Hepatocyte (in vitro differentiated cells): Measurements from ENCODE around the gene CNPY4. TPM values are rescaled to one million over a fixed set of nuclear protein-coding genes. Genes with fewer than 3 reads are reported as not detected.

Source experiments
- DNase-seq: peaks from one replicate; pipeline ENCODE4 v3.0.0-alpha.2; 2016; ENCODE audit warnings: low spot score
- H2AFZ ChIP-seq: fragments of 200-600 bp; sonication (generic); 2 replicates; pipeline ENCODE4 v1.6.0; 2016; ENCODE audit warnings: antibody characterized with exemption, mild to moderate bottlenecking
- H3K27ac ChIP-seq: fragments of 200-600 bp; sonication (generic); 2 replicates; pipeline ENCODE4 v1.5.1; 2016; ENCODE audit warnings: mild to moderate bottlenecking
- H3K27me3 ChIP-seq: fragments of 200-600 bp; sonication (generic); 2 replicates; pipeline ENCODE4 v1.6.1; 2016
- H3K36me3 ChIP-seq: fragments of 200-600 bp; sonication (generic); replicated peaks from 2 replicates; pipeline ENCODE4 v1.5.1; 2016; ENCODE audit warnings: low read depth; ENCODE audit not compliant: insufficient read depth
- H3K4me1 ChIP-seq: fragments of 200-600 bp; sonication (generic); 2 replicates; pipeline ENCODE4 v1.5.1; 2016; ENCODE audit warnings: mild to moderate bottlenecking, moderate library complexity; ENCODE audit not compliant: insufficient read depth
- H3K4me2 ChIP-seq: fragments of 200-600 bp; sonication (generic); 2 replicates; pipeline ENCODE4 v1.6.0; 2016
- H3K4me3 ChIP-seq: fragments of 200-600 bp; sonication (generic); 2 replicates; pipeline ENCODE4 v1.5.1; 2016; ENCODE audit warnings: mild to moderate bottlenecking
- H3K79me2 ChIP-seq: fragments of 200-600 bp; sonication (generic); 2 replicates; pipeline ENCODE4 v1.6.0; 2017; ENCODE audit warnings: mild to moderate bottlenecking
- H3K9me2 ChIP-seq: fragments of 200-600 bp; sonication (generic); replicated peaks from 2 replicates; pipeline ENCODE4 v1.6.0; 2017; ENCODE audit warnings: mild to moderate bottlenecking; ENCODE audit not compliant: insufficient read depth
- H3K9me3 ChIP-seq: fragments of 200-600 bp; sonication (generic); 2 replicates; pipeline ENCODE4 v1.5.1; 2016; ENCODE audit warnings: low read depth, mild to moderate bottlenecking
- H4K20me1 ChIP-seq: fragments of 200-600 bp; sonication (generic); 2 replicates; pipeline ENCODE4 v1.6.0; 2016; ENCODE audit warnings: mild to moderate bottlenecking; ENCODE audit not compliant: insufficient read depth, poor library complexity, severe bottlenecking
- CTCF ChIP-seq: fragments of 200-600 bp; sonication (generic); IDR thresholded peaks from 2 replicates; pipeline ENCODE4 v1.5.1; 2016; ENCODE audit warnings: antibody characterized with exemption, mild to moderate bottlenecking; ENCODE audit not compliant: poor library complexity
- EZH2 ChIP-seq: fragments of 200-600 bp; sonication (generic); IDR thresholded peaks from 2 replicates; pipeline ENCODE4 v1.6.1; 2016; ENCODE audit warnings: antibody characterized with exemption, mild to moderate bottlenecking, borderline replicate concordance
- EZH2phosphoT487 ChIP-seq: fragments of 200-600 bp; sonication (generic); IDR thresholded peaks from one replicate; pipeline ENCODE4 v1.6.1; 2018; ENCODE audit warnings: antibody characterized with exemption, mild to moderate bottlenecking, low read depth, moderate library complexity; ENCODE audit not compliant: unreplicated experiment, severe bottlenecking
- WGBS: methylation state at CpG from one replicate; pipeline ENCODE4 v1.1.6; 2016; ENCODE audit warnings: low lambda C conversion rate; ENCODE audit errors: missing lambda C conversion rate; 5-methylcytosine and 5-hydroxymethylcytosine counted together
- polyA plus RNA-seq: library from polyadenylated mRNA; unstranded; fragments of >200 nt; fragmentation: Nextera tagmentation; extraction: Ambion mirVana; gene quantifications from 2 replicates; pipeline ENCODE4 v1.2.1, GENCODE V29; 2016
- total RNA-seq: library from RNA; depleted of rRNA; stranded (reverse); fragments of >200 nt; gene quantifications from 2 replicates; pipeline ENCODE4 v1.2.3, GENCODE V29; 2014

CNPY4 gene
- total and polyA plus RNA-seq, 2 experiments from 2014 or later: 27.4 to 28.1 TPM

DNA sequence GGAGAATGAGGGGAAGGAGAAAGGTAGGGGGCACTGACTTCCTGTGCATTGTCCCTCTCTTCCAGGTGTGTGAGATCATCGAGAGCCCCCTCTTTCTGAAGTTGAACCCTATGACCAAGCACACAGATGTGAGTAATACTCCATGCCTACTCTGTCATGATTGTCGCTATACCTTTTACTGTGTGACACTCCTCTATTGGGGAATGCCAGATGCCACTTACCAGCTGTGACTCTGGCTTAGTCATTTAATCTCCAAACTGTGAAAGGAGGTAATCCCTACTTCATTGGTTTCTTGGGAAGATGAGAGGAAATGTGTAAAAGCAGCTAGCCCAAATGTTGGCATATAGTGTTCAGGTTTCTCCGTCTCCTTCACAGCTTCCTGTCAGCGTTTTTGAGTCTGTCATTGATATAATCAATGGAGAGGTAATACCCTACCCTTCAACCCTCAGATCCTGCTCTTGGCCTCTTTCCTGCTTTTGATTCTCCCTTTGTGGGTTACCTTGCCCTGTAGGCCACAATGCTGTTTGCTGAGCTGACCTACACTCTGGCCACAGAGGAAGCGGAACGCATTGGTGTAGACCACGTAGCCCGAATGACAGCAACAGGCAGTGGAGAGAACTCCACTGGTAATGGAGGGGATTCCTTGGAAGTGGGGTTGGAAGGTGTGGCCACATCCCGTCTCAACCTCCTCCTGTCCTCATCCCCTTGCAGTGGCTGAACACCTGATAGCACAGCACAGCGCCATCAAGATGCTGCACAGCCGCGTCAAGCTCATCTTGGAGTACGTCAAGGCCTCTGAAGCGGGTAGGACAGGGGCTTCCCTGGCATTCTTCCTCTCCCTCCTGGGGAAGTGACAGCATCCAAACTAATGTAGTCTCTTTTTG, 28.7 kb upstream of the CNPY4 start:
- Histone ChIP-seq H3K79me2 (peaks cover 15% of the 10 kb centered on the region), H3K27ac (peak overlapping the region; percentile 91), H3K4me2 (no peak overlapping the region), H2AFZ (no peak overlapping the region), H3K4me1 (peaks cover 20% of the 10 kb centered on the region), H3K36me3 (no peaks in the 10 kb centered on the region), H3K27me3 (no peaks in the 10 kb centered on the region), H3K4me3 (no peak overlapping the region), H4K20me1 (peaks cover 2% of the 10 kb centered on the region), H3K9me2 (no peaks in the 10 kb centered on the region), H3K9me3 (no peaks in the 10 kb centered on the region)
- TF ChIP-seq EZH2: no peak
- TF ChIP-seq CTCF: no peak
- 88% methylated on average over 14 of the region's 14 CpGs for WGBS
- DNase-seq: no peak

GRCh38 chr7:100091411-100092181, 27.8 kb upstream of the CNPY4 start:
- H3K4me3 ChIP-seq: no peak overlapping the region
- H4K20me1 ChIP-seq: peaks cover 2% of the 10 kb centered on the region
- H3K79me2 ChIP-seq: peaks cover 21% of the 10 kb centered on the region
- H3K27me3 ChIP-seq: no peaks in the 10 kb centered on the region
- no peak for DNase-seq
- H3K9me2 ChIP-seq: no peaks in the 10 kb centered on the region
- H3K36me3 ChIP-seq: no peaks in the 10 kb centered on the region
- no peaks in the 10 kb centered on the region for H3K9me3 ChIP-seq
- no peak overlapping the region for H2AFZ ChIP-seq
- H3K27ac ChIP-seq: no peak overlapping the region
- no peak overlapping the region for H3K4me2 ChIP-seq
- H3K4me1 ChIP-seq: peaks cover 20% of the 10 kb centered on the region
- 75% methylated on average over 19 of the region's 19 CpGs for WGBS
- TF ChIP-seq CTCF (no peak), EZH2phosphoT487 (no peak), EZH2 (no peak)

DNA sequence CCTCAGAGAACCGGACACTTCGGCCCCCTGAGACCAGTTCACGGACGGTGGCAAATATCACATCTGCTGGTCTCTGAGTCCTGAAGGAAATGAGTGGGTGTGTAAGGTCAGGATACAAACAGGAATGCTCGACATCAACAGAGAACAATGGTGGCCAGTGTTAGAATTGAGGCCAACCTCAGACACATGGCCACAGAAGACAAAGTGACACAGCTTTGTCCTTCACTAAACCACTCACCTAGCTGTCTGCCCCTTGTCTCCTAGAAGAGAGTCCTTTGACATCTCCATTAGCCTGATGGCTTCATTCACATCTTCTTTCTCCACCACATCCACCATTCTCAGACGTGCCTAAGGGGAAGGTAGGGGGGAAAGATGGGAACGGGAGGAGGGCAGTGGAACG, 26.4 kb upstream of the CNPY4 start:
- peaks cover 33% of the 10 kb centered on the region for H3K79me2 ChIP-seq
- peaks cover 14% of the 10 kb centered on the region for H3K4me1 ChIP-seq
- no peak overlapping the region for H3K4me2 ChIP-seq
- WGBS: 88% methylated on average over 8 of the region's 8 CpGs
- TF ChIP-seq EZH2phosphoT487 (no peak), EZH2 (no peak), CTCF (no peak)
- H4K20me1 ChIP-seq: peaks cover 2% of the 10 kb centered on the region
- no peak overlapping the region for H3K27ac ChIP-seq
- no peaks in the 10 kb centered on the region for H3K27me3 ChIP-seq
- no peaks in the 10 kb centered on the region for H3K36me3 ChIP-seq
- H3K9me2 ChIP-seq: no peaks in the 10 kb centered on the region
- no peaks in the 10 kb centered on the region for H3K9me3 ChIP-seq
- DNase-seq: no peak
- H2AFZ ChIP-seq: no peak overlapping the region
- no peak overlapping the region for H3K4me3 ChIP-seq
